Neuronal stem cell (in vitro differentiated cells): Measurements from ENCODE around the gene ENTPD6.

ENCODE experiments used
- DNase-seq: peaks from one replicate; pipeline ENCODE4 v3.0.0-alpha.2; 2013; ENCODE audit warnings: low spot score
- H2AFZ ChIP-seq: one replicate; pipeline ENCODE4 v1.6.1; 2013; ENCODE audit warnings: mild to moderate bottlenecking, low read length, inconsistent platforms
- H2AK5ac ChIP-seq: 2 replicates; pipeline ENCODE4 v1.6.1; 2013; ENCODE audit warnings: low read depth, mild to moderate bottlenecking, inconsistent platforms, low read length, moderate library complexity, mixed read lengths
- H2BK120ac ChIP-seq: 2 replicates; pipeline ENCODE4 v1.6.1; 2013; ENCODE audit warnings: low read depth, mild to moderate bottlenecking, inconsistent platforms, low read length, moderate library complexity, mixed read lengths
- H2BK12ac ChIP-seq: one replicate; pipeline ENCODE4 v1.6.1; 2013; ENCODE audit warnings: low read length, inconsistent platforms
- H2BK15ac ChIP-seq: 2 replicates; pipeline ENCODE4 v1.6.1; 2013; ENCODE audit warnings: mild to moderate bottlenecking, low read length, inconsistent platforms, mixed read lengths
- H2BK5ac ChIP-seq: one replicate; pipeline ENCODE4 v1.6.1; 2013; ENCODE audit warnings: inconsistent platforms, mild to moderate bottlenecking, low read length, moderate library complexity
- H3K14ac ChIP-seq: one replicate; pipeline ENCODE4 v1.6.1; 2013; ENCODE audit warnings: low read length, inconsistent platforms
- H3K18ac ChIP-seq: 2 replicates; pipeline ENCODE4 v1.6.1; 2013; ENCODE audit warnings: low read length, inconsistent platforms
- H3K23ac ChIP-seq: 2 replicates; pipeline ENCODE4 v1.6.1; 2013; ENCODE audit warnings: low read depth, mild to moderate bottlenecking, mixed read lengths, low read length, inconsistent platforms; ENCODE audit not compliant: poor library complexity
- H3K27ac ChIP-seq: replicated peaks from 3 replicates; pipeline ENCODE4 v1.5.1; 2013; ENCODE audit warnings: low read length, inconsistent platforms
- H3K27me3 ChIP-seq, 3 experiments: 2 replicates each; pipeline ENCODE4 v1.6.1; 2013; ENCODE audit warnings: low read length in 3 of 3, mild to moderate bottlenecking in 2 of 3, inconsistent platforms in 1 of 3, low read depth in 1 of 3, mixed read lengths in 1 of 3, moderate library complexity in 1 of 3; ENCODE audit not compliant: control insufficient read depth in 3 of 3, insufficient read depth in 3 of 3
- H3K36me3 ChIP-seq, 2 donors: replicated peaks in 1 of 2; 2 replicates each; pipeline ENCODE4 v1.6.1; 2013; ENCODE audit warnings: low read length in 2 of 2; ENCODE audit not compliant: control insufficient read depth in 2 of 2, insufficient read depth in 2 of 2
- H3K4ac ChIP-seq: 2 replicates; pipeline ENCODE4 v1.6.1; 2013; ENCODE audit warnings: inconsistent platforms, mild to moderate bottlenecking, low read length, moderate library complexity
- H3K4me1 ChIP-seq, 2 donors: 1 replicate in 1 of 2; 2 replicates in 1 of 2; pipeline ENCODE4 v1.6.1; 2013; ENCODE audit warnings: low read length in 2 of 2, low read depth in 1 of 2; ENCODE audit not compliant: control insufficient read depth in 2 of 2, insufficient read depth in 1 of 2
- H3K4me2 ChIP-seq: one replicate; pipeline ENCODE4 v1.6.1; 2013; ENCODE audit warnings: mild to moderate bottlenecking, low read length, inconsistent platforms; ENCODE audit not compliant: insufficient read depth, poor library complexity, severe bottlenecking
- H3K4me3 ChIP-seq, 2 donors: 2 replicates each; pipeline ENCODE4 v1.5.1; 2013; ENCODE audit warnings: low read length in 2 of 2, mild to moderate bottlenecking in 2 of 2, inconsistent platforms in 1 of 2, moderate library complexity in 1 of 2
- H3K79me1 ChIP-seq: one replicate; pipeline ENCODE4 v1.6.1; 2013; ENCODE audit warnings: low read depth, mild to moderate bottlenecking, inconsistent platforms, low read length, moderate library complexity
- H3K9ac ChIP-seq: one replicate; pipeline ENCODE4 v1.6.1; 2013; ENCODE audit warnings: mild to moderate bottlenecking, low read depth, low read length, inconsistent platforms; ENCODE audit not compliant: poor library complexity
- H3K9me3 ChIP-seq, 2 donors: replicated peaks in 1 of 2; 2 replicates each; pipeline versions ENCODE3 to v1.6.1; 2013; ENCODE audit warnings: low read length in 2 of 2, mild to moderate bottlenecking in 2 of 2, inconsistent platforms in 1 of 2, low read depth in 1 of 2, mixed read lengths in 1 of 2, moderate library complexity in 1 of 2; ENCODE audit not compliant: control insufficient read depth in 2 of 2, insufficient read depth in 1 of 2
- H4K8ac ChIP-seq: one replicate; pipeline ENCODE4 v1.6.1; 2013; ENCODE audit warnings: low read depth, mild to moderate bottlenecking, inconsistent platforms, low read length, moderate library complexity
- H4K91ac ChIP-seq: one replicate; pipeline ENCODE4 v1.6.1; 2013; ENCODE audit warnings: low read length, low read depth, mild to moderate bottlenecking, inconsistent platforms; ENCODE audit not compliant: poor library complexity
- WGBS, 2 donors: extraction: QIAGEN DNeasy Blood & Tissue Kit; methylation state at CpG; one replicate each; pipeline ENCODE4 v1.1.7; 2013; ENCODE audit warnings: missing lambda C conversion rate in 2 of 2, mixed read lengths in 1 of 2; ENCODE audit not compliant: insufficient read length in 2 of 2, insufficient replicate concordance in 1 of 2; ENCODE audit errors: extremely low coverage in 2 of 2; 5-methylcytosine and 5-hydroxymethylcytosine counted together

ENTPD6 gene

GRCh38 chr20:25206063-25206403 is 10.5 kb downstream of the ENTPD6 start:
- Histone ChIP-seq H3K36me3 (peaks cover 4 to 15% of the 10 kb centered on the region in 2 donors), H3K9me3 (peaks cover 2 to 16% of the 10 kb centered on the region in 2 donors), H4K91ac (no peak overlapping the region), H3K9ac (peak overlapping the region; percentile 24), H3K27ac (no peak overlapping the region), H2BK12ac (no peak overlapping the region), H3K18ac (peak overlapping the region; percentile 20), H2AFZ (no peak overlapping the region), H3K4me3 (no peak overlapping the region), H3K23ac (peak overlapping the region; percentile 85), H3K4me2 (no peak overlapping the region), H3K79me1 (peaks cover 15% of the 10 kb centered on the region), H2BK5ac (peak overlapping the region; percentile 30), H2AK5ac (peak overlapping the region; percentile 53), H3K4me1 (peaks cover 0 to 12% of the 10 kb centered on the region in 2 donors), H3K4ac (no peak overlapping the region), H2BK120ac (no peak overlapping the region), H3K27me3 (no peaks in the 10 kb centered on the region), H4K8ac (peak overlapping the region; percentile 1), H2BK15ac (peak overlapping the region; percentile 75), H3K14ac (peak overlapping the region; percentile 1)
- DNase-seq, result no peak
- WGBS, 2 donors, result no CpG with 5 or more reads among the region's 9 CpGs

- Histone ChIP-seq H3K4me1 (peaks cover 0 to 12% of the 10 kb centered on the region in 2 donors), H3K79me1 (peaks cover 15% of the 10 kb centered on the region), H3K14ac (no peak overlapping the region), H2BK5ac (no peak overlapping the region), H3K9me3 (peaks cover 2 to 14% of the 10 kb centered on the region in 2 donors), H3K9ac (no peak overlapping the region), H3K23ac (no peak overlapping the region), H4K91ac (no peak overlapping the region), H3K4me3 (no peak overlapping the region), H2BK120ac (no peak overlapping the region), H3K27me3 (no peaks in the 10 kb centered on the region), H4K8ac (no peak overlapping the region), H3K4ac (no peak overlapping the region), H3K18ac (no peak overlapping the region), H3K4me2 (no peak overlapping the region), H2AFZ (no peak overlapping the region), H3K27ac (no peak overlapping the region), H3K36me3 (peaks cover 4 to 20% of the 10 kb centered on the region in 2 donors), H2AK5ac (no peak overlapping the region), H2BK15ac (no peak overlapping the region), H2BK12ac (no peak overlapping the region)
- DNase-seq, result no peak
- WGBS, 2 donors, result no CpG with 5 or more reads among the region's 8 CpGs
Observed at GRCh38 chr20:25206548-25206947, 11.0 kb downstream of the ENTPD6 start.

- H3K27ac ChIP-seq, result no peak overlapping the region
- H3K36me3 ChIP-seq, result peaks cover 4 to 28% of the 10 kb centered on the region in 2 donors
- H2AK5ac ChIP-seq, result peak overlapping the region; percentile 81
- no peaks in the 10 kb centered on the region for H3K27me3 ChIP-seq
- H3K4me3 ChIP-seq, result no peak overlapping the region
- H4K8ac ChIP-seq, result no peak overlapping the region
- no peak overlapping the region for H4K91ac ChIP-seq
- no peak overlapping the region for H3K4ac ChIP-seq
- H2BK12ac ChIP-seq, result no peak overlapping the region
- no peak overlapping the region for H3K4me2 ChIP-seq
- no peak overlapping the region for H2BK5ac ChIP-seq
- H3K23ac ChIP-seq, result no peak overlapping the region
- no peak overlapping the region for H2BK15ac ChIP-seq
- H3K9ac ChIP-seq, result no peak overlapping the region
- no peak for DNase-seq
- H2AFZ ChIP-seq, result no peak overlapping the region
- peaks cover 2 to 7% of the 10 kb centered on the region in 2 donors for H3K9me3 ChIP-seq
- no peak overlapping the region for H3K18ac ChIP-seq
- no peak overlapping the region for H2BK120ac ChIP-seq
- peaks cover 15% of the 10 kb centered on the region for H3K79me1 ChIP-seq
- no CpG with 5 or more reads among the region's 22 CpGs for WGBS, 2 donors
- H3K4me1 ChIP-seq, result peaks cover 0 to 12% of the 10 kb centered on the region in 2 donors
- no peak overlapping the region for H3K14ac ChIP-seq
Observed at GRCh38 chr20:25207149-25207959, 11.8 kb downstream of the ENTPD6 start.

- no peak overlapping the region for H3K4me3 ChIP-seq
- H3K4ac ChIP-seq, result no peak overlapping the region
- DNase-seq, result no peak
- WGBS, 2 donors, result no CpG with 5 or more reads among the region's 9 CpGs
- H3K27ac ChIP-seq, result no peak overlapping the region
- H3K27me3 ChIP-seq, result no peaks in the 10 kb centered on the region
- H3K18ac ChIP-seq, result no peak overlapping the region
- H2BK5ac ChIP-seq, result no peak overlapping the region
- no peak overlapping the region for H3K4me2 ChIP-seq
- peaks cover under 1 to 2% of the 10 kb centered on the region in 2 donors for H3K9me3 ChIP-seq
- H2BK120ac ChIP-seq, result no peak overlapping the region
- no peak overlapping the region for H2AFZ ChIP-seq
- peak overlapping the region; percentile 57 for H3K9ac ChIP-seq
- H4K8ac ChIP-seq, result no peak overlapping the region
- H2BK15ac ChIP-seq, result no peak overlapping the region
- H3K79me1 ChIP-seq, result peaks cover 15% of the 10 kb centered on the region
- no peak overlapping the region for H3K14ac ChIP-seq
- H3K36me3 ChIP-seq, result peaks cover 5 to 30% of the 10 kb centered on the region in 2 donors
- H2BK12ac ChIP-seq, result no peak overlapping the region
- no peak overlapping the region for H3K23ac ChIP-seq
- H2AK5ac ChIP-seq, result peak overlapping the region; percentile 81
- H4K91ac ChIP-seq, result no peak overlapping the region
- peaks cover 0 to 12% of the 10 kb centered on the region in 2 donors for H3K4me1 ChIP-seq
Observed at GRCh38 chr20:25207960-25208534, 12.5 kb downstream of the ENTPD6 start.
